Activated naive CD8-positive, alpha-beta T cell (primary cell): ENCODE data around the gene GFRA3.
"Not testable (repeated sequence)": the region's sequence is repeated elsewhere in the genome, so short reads cannot be mapped to it uniquely, and the experiment has no call there.

Source experiments
- H3K27ac Mint-ChIP-seq: one replicate; pipeline ENCODE4 v1.8.0; 2021; ENCODE audit warnings: mixed read lengths
- H3K27me3 Mint-ChIP-seq: one replicate; pipeline ENCODE4 v1.8.0; 2021; ENCODE audit warnings: mixed read lengths
- H3K36me3 Mint-ChIP-seq: one replicate; pipeline ENCODE4 v1.8.0; 2021; ENCODE audit warnings: mixed read lengths
- H3K4me1 Mint-ChIP-seq: one replicate; pipeline ENCODE4 v1.8.0; 2021; ENCODE audit warnings: low read depth, mixed read lengths
- H3K4me3 Mint-ChIP-seq: one replicate; pipeline ENCODE4 v1.8.0; 2021; ENCODE audit warnings: mild to moderate bottlenecking, mixed read lengths
- H3K9me3 Mint-ChIP-seq: one replicate; pipeline ENCODE4 v1.8.0; 2021; ENCODE audit warnings: low read depth, mixed read lengths

GFRA3 gene

GRCh38 chr5:138274189-138274853 is at the start of gene GFRA3:
Gene GFRA3, minus strand, starts transcription at chr5:138274621. Its CDS starts 197 bp downstream, at chr5:138274424.
- Mint-ChIP-seq H3K4me3 (peak within 1 kb of the TSS; percentile 77), H3K4me1 (peaks cover 9% of the 10 kb centered on the region), H3K27ac (no peak within 1 kb of the TSS), H3K36me3 (peaks cover 2% of the 10 kb centered on the region), H3K27me3 (peaks cover 6% of the 10 kb centered on the region), H3K9me3 (no peaks in the 10 kb centered on the region)

DNA sequence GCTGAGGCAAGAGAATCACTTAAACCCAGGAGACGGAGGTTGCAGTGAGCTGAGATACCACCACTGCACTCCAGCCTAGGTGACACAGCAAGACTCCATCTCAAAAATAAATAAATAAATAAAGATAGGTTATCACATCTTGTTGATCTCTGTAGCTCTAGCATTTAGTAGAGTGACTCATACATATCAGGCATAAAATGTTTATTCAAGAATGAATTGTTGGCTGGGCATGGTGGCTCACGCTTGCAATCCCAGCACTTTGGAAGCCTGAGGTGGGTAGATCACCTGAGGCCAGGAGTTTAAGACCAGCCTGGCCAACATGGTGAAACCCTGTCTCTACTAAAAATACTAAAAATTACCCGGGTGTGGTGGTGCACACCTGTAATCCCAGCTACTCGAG is 43.8 kb upstream of the GFRA3 start:
- not testable (repeated sequence) for H3K27ac Mint-ChIP-seq, H3K4me1 Mint-ChIP-seq, H3K4me3 Mint-ChIP-seq, H3K27me3 Mint-ChIP-seq, H3K9me3 Mint-ChIP-seq, H3K36me3 Mint-ChIP-seq

DNA sequence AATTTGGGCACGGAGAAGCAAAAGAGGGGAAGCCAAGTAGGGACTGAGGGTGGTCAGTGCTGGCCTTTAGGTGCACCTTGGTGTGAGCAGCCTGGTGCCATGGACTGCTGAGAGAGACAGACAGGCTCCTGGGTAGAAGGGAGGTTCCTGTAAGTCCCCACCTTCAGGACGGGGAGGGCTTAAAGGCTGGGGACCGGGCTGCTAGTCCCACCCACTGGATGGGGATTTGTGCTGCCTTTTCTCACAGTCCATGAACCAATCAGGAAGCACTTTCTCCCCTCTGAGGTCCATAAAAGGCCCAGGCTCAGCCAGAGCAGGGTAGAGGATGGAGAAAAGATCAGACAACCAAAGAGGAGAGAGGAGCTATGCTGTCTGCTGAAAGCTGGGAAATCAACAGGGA is 41.9 kb upstream of the GFRA3 start:
- Mint-ChIP-seq H3K4me3 (no peak overlapping the region), H3K27me3 (no peaks in the 10 kb centered on the region), H3K4me1 (no peaks in the 10 kb centered on the region), H3K9me3 (no peaks in the 10 kb centered on the region), H3K36me3 (no peaks in the 10 kb centered on the region), H3K27ac (no peak overlapping the region)

GRCh38 chr5:138315751-138316278 is 41.4 kb upstream of the GFRA3 start:
- no peaks in the 10 kb centered on the region for H3K9me3 Mint-ChIP-seq
- no peaks in the 10 kb centered on the region for H3K27me3 Mint-ChIP-seq
- no peaks in the 10 kb centered on the region for H3K4me1 Mint-ChIP-seq
- no peaks in the 10 kb centered on the region for H3K36me3 Mint-ChIP-seq
- no peak overlapping the region for H3K4me3 Mint-ChIP-seq
- H3K27ac Mint-ChIP-seq = no peak overlapping the region

- H3K36me3 Mint-ChIP-seq = no peaks in the 10 kb centered on the region
- H3K27ac Mint-ChIP-seq = no peak overlapping the region
- no peaks in the 10 kb centered on the region for H3K4me1 Mint-ChIP-seq
- no peaks in the 10 kb centered on the region for H3K9me3 Mint-ChIP-seq
- H3K27me3 Mint-ChIP-seq = no peaks in the 10 kb centered on the region
- H3K4me3 Mint-ChIP-seq = no peak overlapping the region
These were observed 31.4 kb upstream of the GFRA3 start for GRCh38 chr5:138305797-138306196.

GRCh38 chr5:138303372-138303771 is 29.0 kb upstream of the GFRA3 start:
- Mint-ChIP-seq H3K4me1 (no peaks in the 10 kb centered on the region), H3K27ac (no peak overlapping the region)

DNA sequence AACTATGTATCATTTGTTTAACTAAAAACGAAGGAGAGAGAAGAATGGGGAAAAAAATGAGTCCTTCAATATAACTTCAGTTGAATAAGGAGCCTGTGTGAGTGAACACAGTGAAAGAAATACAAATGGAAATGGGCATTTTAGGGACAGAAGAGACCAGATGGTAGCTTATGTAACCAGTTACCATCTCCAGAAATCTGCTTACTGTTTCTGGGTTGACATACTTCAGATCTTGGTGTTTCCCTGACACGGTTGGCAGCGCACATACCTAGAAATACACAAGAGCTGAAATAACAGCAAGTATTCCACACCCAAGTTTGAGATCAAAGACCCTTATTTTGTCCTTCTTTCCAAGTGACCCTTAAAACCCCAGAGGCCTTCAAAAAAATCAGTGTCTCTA is 14.9 kb upstream of the GFRA3 start:
- Mint-ChIP-seq H3K9me3 (no peaks in the 10 kb centered on the region), H3K27me3 (no peaks in the 10 kb centered on the region), H3K36me3 (no peaks in the 10 kb centered on the region), H3K4me1 (no peaks in the 10 kb centered on the region), H3K4me3 (no peak overlapping the region), H3K27ac (no peak overlapping the region)

More at GRCh38 chr5:138303372-138303771, 29.0 kb upstream of the GFRA3 start:
- Mint-ChIP-seq H3K36me3 (peaks cover 3% of the 10 kb centered on the region), H3K27me3 (no peaks in the 10 kb centered on the region), H3K4me3 (no peak overlapping the region), H3K9me3 (no peaks in the 10 kb centered on the region)

- Mint-ChIP-seq H3K27me3 (no peaks in the 10 kb centered on the region), H3K27ac (no peak overlapping the region), H3K36me3 (no peaks in the 10 kb centered on the region), H3K4me3 (no peak overlapping the region), H3K4me1 (no peaks in the 10 kb centered on the region), H3K9me3 (no peaks in the 10 kb centered on the region)
These were observed 12.8 kb upstream of the GFRA3 start for GRCh38 chr5:138287246-138287645.

DNA sequence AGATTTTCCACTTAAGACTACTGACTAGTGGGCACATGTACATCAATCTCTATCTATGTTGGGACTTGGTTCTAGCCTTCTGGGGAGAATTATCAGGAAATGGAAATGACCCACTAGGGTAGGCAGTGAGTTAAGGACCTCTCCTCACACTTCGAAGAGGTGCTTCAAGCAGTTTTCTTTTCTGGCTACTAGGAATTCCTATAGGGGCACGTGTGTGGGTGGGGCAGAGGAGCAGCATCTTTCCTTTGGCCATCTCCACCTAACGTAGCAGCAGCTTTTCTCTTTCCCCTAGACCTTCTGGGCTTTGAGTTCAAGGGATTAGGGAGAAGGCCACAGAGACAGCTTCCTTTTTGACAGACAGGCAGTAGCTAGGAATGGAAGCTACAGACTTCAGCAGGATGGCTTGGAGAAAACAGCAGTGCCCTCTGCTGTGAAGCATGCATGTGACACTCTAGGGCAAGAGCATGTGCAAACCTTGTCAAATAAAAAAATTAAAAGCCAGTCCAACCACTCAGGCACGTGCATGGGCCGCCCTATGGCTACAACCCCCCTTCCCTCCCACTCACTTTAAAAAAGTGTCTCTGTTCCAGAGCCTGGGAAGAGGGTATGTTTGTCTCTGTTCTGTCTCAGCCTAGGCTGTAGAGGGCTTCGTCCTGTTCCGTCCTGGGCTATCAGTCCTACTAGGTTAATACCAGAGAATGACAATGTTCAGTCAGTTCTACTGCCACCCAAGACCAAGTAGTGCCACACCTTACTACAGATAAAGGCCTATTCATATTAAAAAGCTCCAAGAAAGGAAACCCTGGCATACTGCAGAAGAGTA is 8.7 kb upstream of the GFRA3 start:
- H3K9me3 Mint-ChIP-seq = no peaks in the 10 kb centered on the region
- no peak overlapping the region for H3K27ac Mint-ChIP-seq
- no peaks in the 10 kb centered on the region for H3K4me1 Mint-ChIP-seq
- H3K36me3 Mint-ChIP-seq = no peaks in the 10 kb centered on the region
- no peak overlapping the region for H3K4me3 Mint-ChIP-seq
- no peaks in the 10 kb centered on the region for H3K27me3 Mint-ChIP-seq

DNA sequence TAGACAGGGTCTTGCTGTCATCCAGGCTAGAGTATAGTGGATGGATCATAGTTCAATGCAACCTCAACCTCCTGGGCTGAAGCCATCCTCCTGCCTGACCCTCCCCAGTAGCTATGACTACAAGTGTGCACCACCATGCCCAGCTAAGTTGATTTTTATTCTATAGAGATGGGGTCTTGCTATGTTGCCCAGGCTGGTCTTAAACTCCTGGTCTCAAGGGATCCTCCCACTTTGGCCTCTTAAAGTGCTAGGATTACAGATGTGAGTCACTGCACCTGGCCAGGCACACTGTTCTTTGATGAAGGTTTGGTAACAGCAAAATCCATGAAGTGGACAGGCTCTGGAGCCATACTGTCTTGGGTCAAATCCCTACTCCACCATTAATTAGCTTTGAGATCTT is 6.5 kb upstream of the GFRA3 start:
- H3K9me3 Mint-ChIP-seq = no peaks in the 10 kb centered on the region
- no peak overlapping the region for H3K4me3 Mint-ChIP-seq
- no peak overlapping the region for H3K27ac Mint-ChIP-seq
- H3K27me3 Mint-ChIP-seq = no peaks in the 10 kb centered on the region
- H3K36me3 Mint-ChIP-seq = no peaks in the 10 kb centered on the region
- no peaks in the 10 kb centered on the region for H3K4me1 Mint-ChIP-seq

GRCh38 chr5:138276402-138277054 is 2.1 kb upstream of the GFRA3 start:
- no peak overlapping the region for H3K4me3 Mint-ChIP-seq
- H3K27me3 Mint-ChIP-seq = peaks cover 6% of the 10 kb centered on the region
- H3K36me3 Mint-ChIP-seq = peaks cover 2% of the 10 kb centered on the region
- no peaks in the 10 kb centered on the region for H3K9me3 Mint-ChIP-seq
- no peak overlapping the region for H3K27ac Mint-ChIP-seq
- peaks cover 9% of the 10 kb centered on the region for H3K4me1 Mint-ChIP-seq

- Mint-ChIP-seq H3K36me3 (peaks cover 2% of the 10 kb centered on the region), H3K27ac (no peak overlapping the region), H3K27me3 (peaks cover 6% of the 10 kb centered on the region), H3K4me1 (peaks cover 9% of the 10 kb centered on the region), H3K9me3 (no peaks in the 10 kb centered on the region), H3K4me3 (no peak overlapping the region)
These were observed 1.5 kb upstream of the GFRA3 start for GRCh38 chr5:138275895-138276294.

GRCh38 chr5:138275379-138275782 is 960 bp upstream of the GFRA3 start:
- Mint-ChIP-seq H3K4me3 (peak overlapping the region; percentile 77), H3K27me3 (peaks cover 6% of the 10 kb centered on the region), H3K4me1 (peaks cover 9% of the 10 kb centered on the region), H3K36me3 (peaks cover 2% of the 10 kb centered on the region), H3K27ac (no peak overlapping the region), H3K9me3 (no peaks in the 10 kb centered on the region)

- Mint-ChIP-seq H3K27me3 (peaks cover 9% of the 10 kb centered on the region), H3K36me3 (peaks cover 2% of the 10 kb centered on the region), H3K9me3 (no peaks in the 10 kb centered on the region), H3K27ac (no peak overlapping the region), H3K4me1 (peaks cover 9% of the 10 kb centered on the region), H3K4me3 (peak overlapping the region; percentile 12)
These were observed 610 bp downstream of the GFRA3 start for GRCh38 chr5:138273834-138274188.

DNA sequence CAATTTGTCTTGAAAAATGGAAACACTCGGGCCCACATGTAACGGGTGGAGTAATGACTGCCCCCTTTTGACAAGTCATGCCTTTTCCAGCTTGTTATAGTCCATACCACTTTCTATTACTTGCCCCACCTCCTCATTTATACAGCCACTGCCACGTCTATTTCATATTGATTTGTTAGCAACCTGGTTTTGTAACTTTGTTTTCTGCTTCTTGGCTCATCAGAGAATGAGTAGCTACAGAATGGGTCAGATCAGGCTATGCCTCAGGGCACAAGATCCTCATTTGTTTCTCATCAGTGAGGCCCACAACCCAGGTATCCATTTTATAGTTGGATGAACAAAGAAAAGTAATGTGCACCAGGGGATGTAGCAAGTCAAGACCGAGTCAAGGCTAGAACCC is 1.7 kb downstream of the GFRA3 start:
- peaks cover 2% of the 10 kb centered on the region for H3K36me3 Mint-ChIP-seq
- peaks cover 9% of the 10 kb centered on the region for H3K4me1 Mint-ChIP-seq
- H3K4me3 Mint-ChIP-seq = no peak overlapping the region
- no peak overlapping the region for H3K27ac Mint-ChIP-seq
- no peaks in the 10 kb centered on the region for H3K9me3 Mint-ChIP-seq
- peaks cover 9% of the 10 kb centered on the region for H3K27me3 Mint-ChIP-seq
